HCT116 (cell line): ENCODE measurements around the gene HAT1. TPM values are rescaled to one million over a fixed set of nuclear protein-coding genes. Genes with fewer than 3 reads are reported as not detected.

Experiments used
- ATAC-seq: fragments of 200-7000 bp; cut with Tn5 transposase; 2 replicates; pipeline ENCODE4 v1.9.1; 2020; ENCODE audit warnings: mild to moderate bottlenecking, moderate library complexity
- BruUV-seq: library from RNA; stranded (reverse); fragments of 400-500 nt; replicated peaks from 2 replicates; lab custom pipeline; 2021; lab: Mats Ljungman, UMichigan
- CTCF ChIA-PET: fragments of 300-600 bp; sonication (Branson Sonifier 250); formaldehyde crosslinking; loops from one replicate; lab custom pipeline; 2021; ENCODE audit warnings: antibody characterized with exemption; lab: Charles Lee
- POLR2A ChIA-PET: fragments of 300-600, 350-600 bp; sonication (Branson Sonifier 250); formaldehyde crosslinking; loops from one replicate; lab custom pipeline; 2021; ENCODE audit warnings: antibody characterized with exemption; lab: Charles Lee
- RAD21 ChIA-PET, 2 experiments: fragments of 300-600 bp; sonication (Branson Sonifier 250); formaldehyde crosslinking; loops; one replicate each; lab custom pipeline; 2023; ENCODE audit warnings: low total read pairs in 2 of 2; ENCODE audit not compliant: uncharacterized antibody in 2 of 2, unreplicated experiment in 2 of 2, low non-redundant PET in 1 of 2; lab: Charles Lee
- DNase-seq: peaks from one replicate; pipeline ENCODE4 v3.0.0-alpha.2; 2010; ENCODE audit warnings: low read depth, low spot score
- H2AFZ ChIP-seq: fragments of 200-600 bp; shearing (Covaris generic), sonication (generic); 2 replicates; pipeline ENCODE4 v1.6.1; 2017; ENCODE audit warnings: low read depth, mixed run types, mixed read lengths, antibody characterized with exemption, low read length; ENCODE audit not compliant: poor library complexity, severe bottlenecking
- H3K27ac ChIP-seq: 2 replicates; pipeline ENCODE4 v1.5.1; 2012; ENCODE audit warnings: low read depth, low read length
- H3K27me3 ChIP-seq: fragments of 200-600 bp; sonication (generic); 2 replicates; pipeline ENCODE4 v1.6.1; 2016; ENCODE audit warnings: mixed run types, low read length, mixed read lengths; ENCODE audit not compliant: insufficient read depth
- H3K36me3 ChIP-seq, 2 experiments: fragments of 200-500 bp in 1 of 2; fragments of 200-600 bp in 1 of 2; sonication (Bioruptor generic) in 1 of 2; sonication (generic) in 1 of 2; 2 replicates each; pipeline versions ENCODE4 v1.5.1 to v1.6.1; 2014 to 2016; ENCODE audit warnings: low read length in 2 of 2, inconsistent platforms in 1 of 2, mixed read lengths in 1 of 2, mixed run types in 1 of 2; ENCODE audit not compliant: insufficient read depth in 2 of 2, control insufficient read depth in 1 of 2
- H3K4me1 ChIP-seq, 2 experiments: fragments of 200-600 bp in 1 of 2; sonication (generic) in 1 of 2; 2 replicates each; pipeline versions ENCODE4 v1.5.1 to v1.6.1; 2012 to 2017; ENCODE audit warnings: low read length in 2 of 2, inconsistent platforms in 1 of 2, mild to moderate bottlenecking in 1 of 2, mixed read lengths in 1 of 2, mixed run types in 1 of 2, moderate library complexity in 1 of 2; ENCODE audit not compliant: insufficient read depth in 2 of 2, control insufficient read depth in 1 of 2
- H3K4me2 ChIP-seq: fragments of 200-600 bp; sonication (generic); 2 replicates; pipeline ENCODE4 v1.6.1; 2017; ENCODE audit warnings: mixed run types, low read length, mixed read lengths
- H3K4me3 ChIP-seq, 2 experiments: fragments of 200-600 bp in 1 of 2; sonication (generic) in 1 of 2; replicated peaks in 1 of 2; 2 replicates each; pipeline ENCODE4 v1.5.1; 2011 to 2016; ENCODE audit warnings: low read length in 2 of 2, control low read depth in 1 of 2, low read depth in 1 of 2, mild to moderate bottlenecking in 1 of 2, mixed read lengths in 1 of 2, mixed run types in 1 of 2
- H3K79me2 ChIP-seq: fragments of 200-600 bp; sonication (generic); 2 replicates; pipeline ENCODE4 v1.6.1; 2017; ENCODE audit warnings: mild to moderate bottlenecking, mixed run types, low read length, moderate library complexity, mixed read lengths; ENCODE audit not compliant: insufficient read depth
- H3K9ac ChIP-seq: fragments of 200-600 bp; sonication (generic); 2 replicates; pipeline ENCODE4 v1.6.1; 2016; ENCODE audit warnings: low read length, mixed read lengths
- H3K9me2 ChIP-seq: fragments of 200-600 bp; sonication (generic), shearing (Covaris generic); 2 replicates; pipeline ENCODE4 v1.6.1; 2017; ENCODE audit warnings: mixed run types, mild to moderate bottlenecking, moderate library complexity; ENCODE audit not compliant: insufficient read depth
- H3K9me3 ChIP-seq, 2 experiments: fragments of 200-500 bp in 1 of 2; fragments of 200-600 bp in 1 of 2; sonication (Bioruptor generic) in 1 of 2; sonication (generic) in 1 of 2; 2 replicates each; pipeline ENCODE4 v1.6.1; 2014 to 2017; ENCODE audit warnings: low read length in 2 of 2, mixed read lengths in 2 of 2, inconsistent platforms in 1 of 2, low read depth in 1 of 2, mild to moderate bottlenecking in 1 of 2, mixed run types in 1 of 2, moderate library complexity in 1 of 2; ENCODE audit not compliant: control insufficient read depth in 1 of 2, insufficient read depth in 1 of 2
- H4K20me1 ChIP-seq: fragments of 200-600 bp; sonication (generic), shearing (Covaris generic); 2 replicates; pipeline ENCODE4 v1.6.1; 2017; ENCODE audit warnings: mixed run types, mild to moderate bottlenecking, moderate library complexity; ENCODE audit not compliant: insufficient read depth
- CEBPB ChIP-seq: IDR thresholded peaks from 2 replicates; pipeline ENCODE4 v1.6.1; 2012; ENCODE audit warnings: low read depth
- EGR1 ChIP-seq: IDR thresholded peaks from 2 replicates; pipeline ENCODE4 v1.6.1; 2012; ENCODE audit warnings: low read depth
- FOSL1 ChIP-seq: IDR thresholded peaks from 2 replicates; pipeline ENCODE4 v1.6.1; 2012; ENCODE audit warnings: low read depth
- JUND ChIP-seq: IDR thresholded peaks from 2 replicates; pipeline ENCODE4 v1.6.1; 2012
- MAX ChIP-seq: IDR thresholded peaks from 2 replicates; pipeline ENCODE4 v1.6.1; 2012
- POLR2A ChIP-seq: IDR thresholded peaks from 2 replicates; pipeline ENCODE4 v1.7.0; 2011; ENCODE audit warnings: borderline replicate concordance; ENCODE audit not compliant: insufficient read depth, insufficient read length; ENCODE audit errors: extremely low read depth
- POLR2AphosphoS5 ChIP-seq: IDR thresholded peaks from 2 replicates; pipeline ENCODE4 v1.6.1; 2011; ENCODE audit warnings: mild to moderate bottlenecking, low read depth, low read length, moderate library complexity
- SIN3A ChIP-seq: IDR thresholded peaks from 2 replicates; pipeline ENCODE4 v1.6.1; 2012; ENCODE audit warnings: low read depth
- ZNF274 ChIP-seq: fragments of 200-500 bp; sonication (Bioruptor generic); IDR thresholded peaks from 2 replicates; pipeline ENCODE4 v1.6.1; 2014; ENCODE audit warnings: mild to moderate bottlenecking, low read depth, low read length, inconsistent platforms
- intact Hi-C: fragments of 100-400 bp; cut with micrococcal nuclease; formaldehyde crosslinking; loops from 2 replicates; pipeline ENCODE4 v1.10.0; 2022
- total RNA-seq: library from RNA; stranded (reverse); gene quantifications from one replicate; pipeline ENCODE4 v1.2.1, GENCODE V29; 2021; ENCODE audit not compliant: unreplicated experiment

HAT1 gene
- total RNA-seq, 1 experiment from 2014 or later: 72.6 TPM

GRCh38 chr2:171959998-171960397 lies 37.7 kb downstream of the HAT1 start:
- RAD21 ChIA-PET: no interaction called here
- Histone ChIP-seq H4K20me1 (peaks cover 4% of the 10 kb centered on the region; the same call in 1 of the 2 replicates), H3K4me2 (no peak overlapping the region), H3K9me3 (no peaks in the 10 kb centered on the region), H3K9me2 (no peaks in the 10 kb centered on the region), H3K27ac (no peak overlapping the region), H2AFZ (no peak overlapping the region), H3K36me3 (no peaks in the 10 kb centered on the region), H3K4me1 (peaks cover under 1 to 10% of the 10 kb centered on the region in 2 experiments; a peak in 3 of 4 replicates), H3K4me3 (no peak overlapping the region), H3K27me3 (no peaks in the 10 kb centered on the region), H3K9ac (no peak overlapping the region), H3K79me2 (peaks cover 23% of the 10 kb centered on the region)
- no peak for TF ChIP-seq EGR1
- no peak for TF ChIP-seq JUND
- no peak for TF ChIP-seq SIN3A
- TF ChIP-seq ZNF274: no peak
- no peak for TF ChIP-seq POLR2A
- TF ChIP-seq CEBPB: no peak
- BruUV-seq: no TSS peak
- DNase-seq (no peak), ATAC-seq (no peak)
- CTCF ChIA-PET: no interaction called here
- POLR2A ChIA-PET: no interaction called here
- intact Hi-C loops: no loop called here

DNA sequence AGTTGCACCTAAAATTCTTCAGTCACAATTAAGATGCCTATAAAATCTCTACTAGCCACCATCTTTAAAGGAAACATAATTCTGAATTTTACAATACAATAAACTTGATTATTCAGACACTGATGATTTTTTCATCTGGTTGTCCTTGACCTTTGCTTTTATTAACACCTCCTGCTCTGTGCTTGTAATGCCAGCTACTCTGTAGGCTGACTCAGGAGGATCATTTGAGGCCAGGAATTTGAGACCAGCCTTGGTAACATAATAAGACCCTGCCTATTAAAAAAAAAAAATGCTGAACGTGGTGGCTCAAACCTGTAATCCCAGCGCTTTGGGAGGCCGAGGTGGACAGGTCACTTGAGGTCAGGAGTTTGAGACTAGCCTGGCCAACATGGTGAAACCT lies 38.3 kb downstream of the HAT1 start:
- no peaks in the 10 kb centered on the region for H3K36me3 ChIP-seq
- H3K79me2 ChIP-seq: peaks cover 23% of the 10 kb centered on the region
- TF ChIP-seq MAX (no peak), EGR1 (no peak), POLR2AphosphoS5 (no peak), FOSL1 (no peak), ZNF274 (no peak)
- H2AFZ ChIP-seq: no peak overlapping the region
- ChIA-PET RAD21 (no interaction called here), CTCF (no interaction called here), POLR2A (no interaction called here)
- no peaks in the 10 kb centered on the region for H3K9me3 ChIP-seq
- ATAC-seq (no peak), DNase-seq (no peak)
- H3K4me3 ChIP-seq: no peak overlapping the region
- H3K4me2 ChIP-seq: no peak overlapping the region
- no peaks in the 10 kb centered on the region for H3K9me2 ChIP-seq
- H3K27me3 ChIP-seq: no peaks in the 10 kb centered on the region
- BruUV-seq: no TSS peak
- intact Hi-C loops: no loop called here
- H3K9ac ChIP-seq: no peak overlapping the region
- peaks cover 4% of the 10 kb centered on the region; the same call in 1 of the 2 replicates for H4K20me1 ChIP-seq
- H3K27ac ChIP-seq: no peak overlapping the region
- H3K4me1 ChIP-seq: peaks cover 0 to 9% of the 10 kb centered on the region in 2 experiments; a peak in 1 of 4 replicates
